Measurements from ENCODE around the gene CD69.

The CD69 gene

GRCh38 chr12:9781360-9781759, 20.7 kb upstream of the CD69 start:
- no peak for DNase-seq (ENCODE audit: low read depth)

DNA sequence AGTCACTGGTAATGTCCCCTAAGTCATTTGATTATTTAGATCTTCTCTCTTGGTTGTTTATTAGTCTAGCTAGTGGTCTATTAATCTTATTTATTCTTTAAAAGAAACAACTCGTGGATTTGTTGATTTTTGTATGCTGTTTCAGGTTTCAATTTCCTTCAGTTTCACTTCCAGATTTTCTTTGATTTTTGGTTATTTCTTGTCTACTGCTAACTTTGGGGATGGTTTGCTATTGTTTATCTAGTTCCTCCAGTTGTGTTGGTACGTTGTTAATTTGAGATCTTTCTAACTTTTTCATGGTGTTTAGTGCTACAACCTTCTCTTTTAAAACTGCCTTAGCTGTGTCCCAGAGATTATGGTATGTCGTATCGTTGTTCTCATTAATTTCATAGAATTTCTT, 18.5 kb upstream of the CD69 start:
- DNase-seq (ENCODE audit: low read depth), result no peak

DNA sequence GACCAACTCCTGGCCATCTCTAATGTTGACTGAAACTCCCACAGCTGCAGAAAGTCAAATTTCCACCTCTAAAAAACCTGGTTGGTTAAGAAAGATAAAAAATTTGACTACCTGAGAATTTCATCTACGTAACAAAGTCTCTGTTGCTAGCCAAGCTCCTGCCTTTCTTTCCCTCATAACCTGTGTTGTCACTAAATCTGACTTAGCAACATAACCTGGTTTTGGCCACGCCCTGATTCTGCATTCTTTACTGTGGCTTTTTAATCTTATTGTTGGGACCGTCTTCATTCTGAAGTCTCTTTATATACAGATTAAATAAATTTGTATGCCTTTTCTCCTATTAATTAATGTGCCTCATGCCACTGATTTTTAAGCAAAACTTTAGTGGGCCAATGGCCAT, 16.1 kb upstream of the CD69 start:
- no peak for DNase-seq (ENCODE audit: low read depth)

DNA sequence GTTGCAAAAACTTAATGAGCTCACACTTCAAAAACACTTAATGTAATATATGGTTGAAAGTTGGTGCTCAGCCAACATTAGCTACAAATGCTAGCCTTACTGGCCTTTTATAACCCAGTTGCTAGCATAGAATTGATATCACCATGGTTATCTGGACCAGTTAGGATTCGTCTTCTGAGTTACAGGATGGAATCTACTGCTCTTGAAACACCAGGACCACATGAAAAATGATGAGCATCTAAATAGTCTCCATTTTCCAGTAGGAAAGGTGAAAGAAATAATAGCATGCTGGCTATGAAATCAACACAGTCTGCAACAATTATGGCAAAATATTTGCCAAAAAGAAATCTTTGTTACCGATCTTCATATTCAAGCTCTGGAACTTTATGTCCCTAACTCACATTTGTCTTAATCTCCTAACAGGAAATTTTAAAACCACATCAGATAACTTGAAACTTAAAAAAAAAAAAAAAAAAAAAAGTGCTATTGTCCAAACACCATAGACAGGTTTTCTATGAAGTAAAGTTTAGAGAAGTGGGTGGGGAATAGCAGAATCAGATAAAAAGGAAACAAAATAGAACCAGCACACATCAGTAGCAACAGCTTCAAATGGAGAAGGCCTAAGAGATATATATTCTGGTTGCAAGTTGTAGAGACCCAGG, 12.6 kb upstream of the CD69 start:
- no peak for DNase-seq (ENCODE audit: low read depth)

DNA sequence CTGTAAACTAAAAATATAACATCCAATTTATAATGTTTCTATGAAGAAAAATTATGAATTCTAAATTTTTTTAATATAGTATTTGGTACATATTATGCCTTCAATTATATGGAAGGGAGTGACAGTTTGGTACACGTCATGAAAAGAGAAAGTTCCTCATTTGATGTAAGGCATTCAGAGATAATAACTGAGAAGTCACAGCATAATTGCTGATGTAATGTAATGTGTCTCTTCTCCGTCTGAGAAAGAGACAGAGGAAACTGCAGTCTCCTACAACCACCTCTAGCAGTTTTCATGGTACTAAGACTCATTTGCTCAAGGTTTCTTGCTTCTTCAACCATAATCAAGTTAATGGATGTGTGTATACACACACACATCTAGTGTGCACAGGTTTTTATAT, 2.3 kb upstream of the CD69 start:
- no peak for DNase-seq (ENCODE audit: low read depth)

GRCh38 chr12:9762369-9762768, 1.7 kb upstream of the CD69 start:
- DNase-seq (ENCODE audit: low read depth), result no peak

DNA sequence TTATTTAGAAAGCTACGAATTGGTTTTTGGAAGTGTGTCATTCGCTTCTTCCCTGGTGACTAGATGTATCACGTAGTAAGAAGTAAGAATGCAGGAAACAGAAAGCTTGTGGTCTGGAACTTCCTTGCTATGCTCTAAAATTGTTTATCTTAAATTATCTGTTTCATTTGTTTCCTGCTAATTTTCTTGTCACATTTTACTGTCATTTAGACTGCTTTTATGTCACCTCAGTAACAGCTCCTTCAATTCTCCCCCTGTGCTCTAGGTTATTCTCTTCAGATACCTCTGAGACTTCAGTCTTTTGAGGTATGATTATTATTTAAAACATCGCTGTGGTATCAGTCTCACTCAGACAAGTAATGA, 699 bp upstream of the CD69 start:
- DNase-seq (ENCODE audit: low read depth), result peak; percentile 15

DNA sequence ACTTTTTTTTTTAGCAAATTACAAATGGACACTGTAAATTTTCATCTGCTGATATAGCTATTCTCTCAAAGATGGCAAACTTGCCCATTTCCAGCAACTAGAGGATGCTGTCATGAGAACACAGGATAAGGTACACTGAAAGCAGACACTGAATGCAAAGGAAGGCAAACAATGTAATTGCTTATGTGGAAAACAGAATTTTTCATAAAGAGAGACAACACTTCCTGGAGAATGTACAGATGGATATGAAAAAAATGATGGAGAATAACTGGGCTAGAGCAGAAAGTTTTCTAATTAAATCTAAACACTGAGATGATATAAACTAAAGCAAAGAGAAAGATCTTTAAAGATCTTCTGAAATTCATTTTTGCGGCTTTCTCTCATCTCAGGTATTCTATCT, 581 bp downstream of the CD69 start:
- no peak for DNase-seq (ENCODE audit: low read depth)

DNA sequence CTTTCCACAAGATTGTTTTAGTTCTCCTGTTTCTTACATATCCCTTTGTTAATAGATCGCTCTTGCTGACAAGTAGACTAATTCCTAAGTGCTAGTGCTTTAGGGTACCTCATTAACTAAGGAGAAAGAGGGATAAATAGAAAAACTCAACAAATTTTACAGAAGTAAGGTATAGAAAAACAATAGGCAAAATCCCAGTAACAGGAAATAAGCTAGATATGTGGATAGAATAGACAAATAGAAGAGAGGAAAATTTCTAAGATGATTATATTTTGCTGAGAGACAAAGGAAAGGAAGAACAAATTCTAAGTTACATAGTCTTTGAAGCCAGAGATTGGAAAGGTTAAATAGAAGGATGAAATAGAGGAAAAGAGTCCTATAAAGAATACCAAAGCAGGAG, 1.0 kb downstream of the CD69 start:
- no peak for DNase-seq (ENCODE audit: low read depth)

- no peak for DNase-seq (ENCODE audit: low read depth)
Measured at GRCh38 chr12:9758119-9758518, 2.6 kb downstream of the CD69 start.

- no peak for DNase-seq (ENCODE audit: low read depth)
Measured at GRCh38 chr12:9757433-9758025, 3.2 kb downstream of the CD69 start.

GRCh38 chr12:9756706-9757105, 4.0 kb downstream of the CD69 start:
- no peak for DNase-seq (ENCODE audit: low read depth)

- no peak for DNase-seq (ENCODE audit: low read depth)
Measured at GRCh38 chr12:9756170-9756569, 4.5 kb downstream of the CD69 start.

DNA sequence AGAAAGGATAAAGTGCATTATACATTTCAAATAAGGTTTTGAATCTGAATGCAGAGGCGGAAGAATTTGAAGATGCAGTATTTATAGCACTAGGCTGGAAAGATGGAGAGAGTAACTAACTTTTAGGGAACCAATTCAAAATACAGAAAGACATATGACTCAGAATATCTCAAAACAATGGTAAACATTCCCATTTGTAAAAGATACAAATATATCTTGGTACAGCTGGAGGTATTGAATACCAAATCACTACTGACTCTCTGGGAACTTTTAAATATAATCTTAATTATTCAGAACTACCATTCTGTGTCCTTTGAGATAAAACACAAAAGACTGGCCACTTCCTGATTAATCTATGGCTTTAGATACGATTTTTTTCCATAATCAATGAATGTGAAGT, 5.1 kb downstream of the CD69 start:
- no peak for DNase-seq (ENCODE audit: low read depth)

GRCh38 chr12:9755035-9755434, 5.7 kb downstream of the CD69 start:
- DNase-seq (ENCODE audit: low read depth), result no peak

GRCh38 chr12:9754099-9754927, 6.4 kb downstream of the CD69 start:
- DNase-seq (ENCODE audit: low read depth), result no peak

GRCh38 chr12:9753498-9753897, 7.2 kb downstream of the CD69 start:
- DNase-seq (ENCODE audit: low read depth), result no peak

DNA sequence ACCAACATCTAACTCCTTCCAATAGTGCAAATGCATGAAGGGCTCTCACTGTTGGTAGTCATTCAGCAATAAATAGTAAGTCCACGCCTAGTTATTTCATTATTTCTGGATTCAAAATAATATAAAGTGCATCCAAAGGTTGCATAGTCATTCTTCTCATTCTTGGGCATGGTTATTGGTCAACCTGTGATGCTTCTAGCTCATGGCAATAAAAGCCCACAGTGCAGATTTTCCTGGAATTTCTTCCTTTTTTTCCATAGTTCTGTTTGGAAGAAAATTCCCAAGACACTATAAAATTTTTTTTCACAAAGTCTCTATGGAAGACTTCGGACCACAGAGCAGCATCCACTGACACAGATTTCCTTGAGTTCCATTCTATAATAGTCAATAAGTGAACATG, 7.6 kb downstream of the CD69 start:
- no peak for DNase-seq (ENCODE audit: low read depth)

DNA sequence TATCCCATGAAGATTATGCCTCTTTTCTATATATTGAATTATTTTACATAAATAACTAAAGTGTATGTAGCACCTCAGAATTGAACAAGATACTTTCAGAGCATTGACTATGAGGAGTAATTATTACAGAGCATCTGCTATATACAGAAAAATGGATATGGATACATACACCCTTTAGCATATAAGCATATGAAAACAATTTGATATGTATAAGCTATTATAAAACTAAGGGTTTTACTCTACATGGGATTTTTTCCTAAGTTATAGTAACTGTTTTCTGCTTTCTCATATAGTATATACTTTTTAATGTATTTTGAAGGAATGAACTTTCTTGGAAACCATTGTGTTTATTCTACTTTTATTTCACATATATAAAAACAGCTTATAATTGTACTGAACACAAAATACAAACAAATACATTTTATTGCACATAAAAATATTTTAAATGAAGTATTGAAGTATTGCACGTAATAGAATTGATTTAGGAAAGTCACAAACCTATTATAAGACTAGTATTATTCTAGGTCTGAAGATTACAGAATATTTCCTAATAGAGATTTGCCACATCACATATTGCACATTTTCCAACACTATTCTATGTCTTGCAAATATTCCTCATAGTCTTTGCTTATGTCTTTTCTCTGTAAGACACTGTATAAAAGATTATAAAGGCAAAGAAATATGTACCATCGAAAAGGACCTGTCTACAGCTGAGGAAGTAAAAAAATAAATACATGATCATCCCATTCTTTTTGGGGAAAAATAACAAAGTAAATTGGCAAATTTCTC, 8.4 kb downstream of the CD69 start:
- no peak for DNase-seq (ENCODE audit: low read depth)

GRCh38 chr12:9751204-9752144, 9.2 kb downstream of the CD69 start:
- DNase-seq (ENCODE audit: low read depth), result peak; percentile 47

Measured in iris pigment epithelial cell (primary cell).